ENCODE data around the gene TGM3. TPM values are rescaled to one million over a fixed set of nuclear protein-coding genes. Genes with fewer than 3 reads are reported as not detected.

TGM3 gene
- total and polyA plus RNA-seq, 12 donors, result 0.13 to 1.7 (median 0.37) TPM; not detected in 6

GRCh38 chr20:2365091-2365490 lies 69.3 kb downstream of the TGM3 start:
- DNase-seq, result no peak
- intact Hi-C loops (cut with DNase I), result no loop called here
- Histone ChIP-seq H3K27ac (no peak overlapping the region), H3K36me3 (replicated peaks in 1 of 2) (no peaks in the 10 kb centered on the region), H3K4me1 (replicated peaks in 1 of 2) (no peaks in the 10 kb centered on the region), H3K9me3 (replicated peaks in 1 of 3) (peaks cover 0 to 13% (median 0%) of the 10 kb centered on the region in 3 donors), H3K4me3 (no peak overlapping the region), H3K27me3 (no peaks in the 10 kb centered on the region)
- 75 to 94% (median 90%) methylated on average over 2 of the region's 2 CpGs for WGBS, 4 donors
- TF ChIP-seq, protein P1, sequence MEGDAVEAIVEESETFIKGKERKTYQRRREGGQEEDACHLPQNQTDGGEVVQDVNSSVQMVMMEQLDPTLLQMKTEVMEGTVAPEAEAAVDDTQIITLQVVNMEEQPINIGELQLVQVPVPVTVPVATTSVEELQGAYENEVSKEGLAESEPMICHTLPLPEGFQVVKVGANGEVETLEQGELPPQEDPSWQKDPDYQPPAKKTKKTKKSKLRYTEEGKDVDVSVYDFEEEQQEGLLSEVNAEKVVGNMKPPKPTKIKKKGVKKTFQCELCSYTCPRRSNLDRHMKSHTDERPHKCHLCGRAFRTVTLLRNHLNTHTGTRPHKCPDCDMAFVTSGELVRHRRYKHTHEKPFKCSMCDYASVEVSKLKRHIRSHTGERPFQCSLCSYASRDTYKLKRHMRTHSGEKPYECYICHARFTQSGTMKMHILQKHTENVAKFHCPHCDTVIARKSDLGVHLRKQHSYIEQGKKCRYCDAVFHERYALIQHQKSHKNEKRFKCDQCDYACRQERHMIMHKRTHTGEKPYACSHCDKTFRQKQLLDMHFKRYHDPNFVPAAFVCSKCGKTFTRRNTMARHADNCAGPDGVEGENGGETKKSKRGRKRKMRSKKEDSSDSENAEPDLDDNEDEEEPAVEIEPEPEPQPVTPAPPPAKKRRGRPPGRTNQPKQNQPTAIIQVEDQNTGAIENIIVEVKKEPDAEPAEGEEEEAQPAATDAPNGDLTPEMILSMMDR (IDR thresholded peaks at IDR 0.05), result no peak
- TF ChIP-seq POLR2A (IDR thresholded peaks at IDR 0.05), result no peak

DNA sequence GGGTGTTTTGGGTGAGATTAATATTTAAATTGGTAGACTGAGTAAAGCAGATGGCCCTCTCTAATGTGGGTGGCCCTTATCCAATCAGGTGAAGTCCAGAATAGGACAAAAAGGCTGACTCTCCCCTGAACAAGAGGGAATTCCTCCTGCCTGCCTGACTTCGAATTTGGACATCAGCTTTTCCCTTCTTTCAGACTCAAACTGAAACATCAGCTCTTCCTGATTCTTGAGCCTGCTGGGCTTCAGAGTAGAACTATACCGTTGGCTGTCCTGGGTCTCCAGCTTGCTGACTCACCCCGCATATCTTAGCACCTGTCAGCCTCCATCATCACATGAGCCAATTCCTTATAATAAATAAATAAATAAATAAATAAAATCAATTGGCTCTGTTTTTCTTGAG lies 69.9 kb downstream of the TGM3 start:
- 70 to 79% (median 73%) methylated on average over 3 of the region's 3 CpGs for WGBS, 4 donors
- Histone ChIP-seq H3K4me1 (replicated peaks in 1 of 2) (no peaks in the 10 kb centered on the region), H3K4me3 (no peak overlapping the region), H3K27ac (no peak overlapping the region), H3K36me3 (replicated peaks in 1 of 2) (no peaks in the 10 kb centered on the region), H3K9me3 (replicated peaks in 1 of 3) (peaks cover 0 to 10% (median 0%) of the 10 kb centered on the region in 3 donors), H3K27me3 (no peaks in the 10 kb centered on the region)
- DNase-seq, result no peak
- TF ChIP-seq POLR2A (IDR thresholded peaks at IDR 0.05), result no peak
- TF ChIP-seq, protein P1 (IDR thresholded peaks at IDR 0.05), result no peak
- intact Hi-C loops (cut with DNase I), result no loop called here

DNA sequence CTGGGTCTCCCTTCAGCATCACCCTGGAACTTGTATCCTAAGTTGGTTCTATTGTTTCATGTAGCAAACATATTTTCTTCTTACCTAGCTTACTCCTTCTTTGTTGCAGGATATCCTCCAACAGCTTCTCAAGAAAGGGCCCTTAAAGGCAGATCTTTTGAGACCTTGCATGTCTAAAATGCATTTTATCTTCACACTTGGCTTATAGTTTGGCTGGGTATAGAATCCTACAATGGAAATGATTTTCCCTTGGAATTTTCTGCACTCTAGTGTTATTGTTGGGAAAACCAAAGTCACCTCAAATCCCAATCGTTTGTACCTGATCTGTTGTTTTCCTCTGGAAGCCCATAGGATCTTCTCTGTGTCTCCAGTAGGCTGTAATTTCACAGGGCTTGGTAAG lies 72.8 kb downstream of the TGM3 start:
- Histone ChIP-seq H3K27me3 (peaks cover 4% of the 10 kb centered on the region), H3K36me3 (replicated peaks in 1 of 2) (no peaks in the 10 kb centered on the region), H3K4me1 (replicated peaks in 1 of 2) (no peaks in the 10 kb centered on the region), H3K4me3 (no peak overlapping the region), H3K9me3 (replicated peaks in 1 of 3) (no peaks in the 10 kb centered on the region), H3K27ac (no peak overlapping the region)
- intact Hi-C loops (cut with DNase I), result no loop called here
- WGBS, 4 donors, result 24 to 56% (median 40%) methylated on average over 1 of the region's 1 CpG
- TF ChIP-seq, protein P1 (IDR thresholded peaks at IDR 0.05), result no peak
- no peak for DNase-seq

- H3K9me3 ChIP-seq (replicated peaks in 1 of 3), result no peaks in the 10 kb centered on the region
Measured at GRCh38 chr20:2373098-2373497, 77.3 kb downstream of the TGM3 start.

GRCh38 chr20:2374346-2375125 lies 78.7 kb downstream of the TGM3 start:
- no peak overlapping the region for H3K27ac ChIP-seq
- H3K9me3 ChIP-seq (replicated peaks in 1 of 3), result no peaks in the 10 kb centered on the region
- TF ChIP-seq, protein P1 (IDR thresholded peaks at IDR 0.05), result no peak
- no peak for TF ChIP-seq POLR2A (IDR thresholded peaks at IDR 0.05)
- no peak overlapping the region for H3K4me3 ChIP-seq
- no peaks in the 10 kb centered on the region for H3K4me1 ChIP-seq (replicated peaks in 1 of 2)
- WGBS, 4 donors, result 76 to 94% (median 83%) methylated on average over 6 to 9 of the region's 9 CpGs
- no peaks in the 10 kb centered on the region for H3K36me3 ChIP-seq (replicated peaks in 1 of 2)
- DNase-seq, result no peak
- intact Hi-C loops (cut with DNase I), result no loop called here
- H3K27me3 ChIP-seq, result peaks cover 4% of the 10 kb centered on the region

More at GRCh38 chr20:2373098-2373497, 77.3 kb downstream of the TGM3 start:
- Histone ChIP-seq H3K27me3 (peaks cover 4% of the 10 kb centered on the region), H3K4me1 (replicated peaks in 1 of 2) (no peaks in the 10 kb centered on the region), H3K27ac (no peak overlapping the region), H3K36me3 (replicated peaks in 1 of 2) (no peaks in the 10 kb centered on the region), H3K4me3 (no peak overlapping the region)
- no peak for DNase-seq
- intact Hi-C loops (cut with DNase I), result no loop called here
- no peak for TF ChIP-seq POLR2A (IDR thresholded peaks at IDR 0.05)
